Measurements from ENCODE around the gene MAPRE3.
"Not testable (repeated sequence)": the region's sequence is repeated elsewhere in the genome, so short reads cannot be mapped to it uniquely, and the experiment has no call there.

The MAPRE3 gene

DNA sequence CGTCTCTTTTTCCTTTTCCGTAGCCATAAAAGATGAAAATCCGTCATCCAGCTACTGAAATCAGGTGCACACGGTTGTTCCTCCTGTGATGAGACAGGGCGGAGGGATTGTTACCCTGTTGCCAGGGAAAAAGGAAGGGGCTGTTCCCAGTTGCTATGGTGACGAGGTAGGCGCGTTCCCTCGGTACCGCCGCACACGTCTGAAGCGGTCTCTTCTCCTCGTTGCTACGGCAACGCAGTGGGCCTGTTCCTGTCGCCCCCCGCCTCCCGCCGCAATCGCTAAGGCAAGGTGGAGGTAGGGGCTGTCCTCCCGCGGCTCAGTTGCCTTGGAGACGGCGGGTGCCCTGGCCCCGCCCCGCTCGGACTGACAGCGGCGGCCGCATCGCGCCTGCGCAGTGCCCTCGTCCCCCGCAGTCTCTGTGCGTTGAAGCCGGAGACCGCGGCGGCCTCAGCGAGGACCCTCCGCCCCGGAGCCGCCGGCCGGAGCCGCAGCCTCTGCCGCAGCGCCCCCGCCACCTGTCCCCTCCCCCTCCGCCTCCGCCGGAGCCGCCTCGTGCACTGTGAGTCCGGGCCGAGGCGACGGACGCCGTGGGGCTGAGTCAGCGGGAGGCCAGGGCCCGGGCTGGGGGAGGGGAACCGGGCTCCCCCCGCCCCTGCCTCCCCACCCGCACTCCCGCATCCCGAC lies at the start of gene MAPRE3:
TSS of gene MAPRE3 (plus strand) at position 394 of the 684 bp plus-strand sequence. CDS start 51,582 bp downstream, outside the sequence.
- DNase-seq (ENCODE audit: low spot score): peak; percentile 97
- FAIRE-seq: peak; percentile 81

- no peak for DNase-seq (ENCODE audit: low spot score)
- FAIRE-seq: no peak
Measured at GRCh38 chr2:26921323-26921722, 49.1 kb upstream of the MAPRE3 start.

GRCh38 chr2:26922405-26923188 lies 47.8 kb upstream of the MAPRE3 start:
- FAIRE-seq: peak; percentile 53
- peak; percentile 84 for DNase-seq (ENCODE audit: low spot score)

- not testable (repeated sequence) for DNase-seq (ENCODE audit: low spot score); FAIRE-seq
Measured at GRCh38 chr2:26923189-26923466, 47.3 kb upstream of the MAPRE3 start.

- DNase-seq (ENCODE audit: low spot score) (no peak), FAIRE-seq (no peak)
Measured at GRCh38 chr2:26924731-26925099, 45.7 kb upstream of the MAPRE3 start.

DNA sequence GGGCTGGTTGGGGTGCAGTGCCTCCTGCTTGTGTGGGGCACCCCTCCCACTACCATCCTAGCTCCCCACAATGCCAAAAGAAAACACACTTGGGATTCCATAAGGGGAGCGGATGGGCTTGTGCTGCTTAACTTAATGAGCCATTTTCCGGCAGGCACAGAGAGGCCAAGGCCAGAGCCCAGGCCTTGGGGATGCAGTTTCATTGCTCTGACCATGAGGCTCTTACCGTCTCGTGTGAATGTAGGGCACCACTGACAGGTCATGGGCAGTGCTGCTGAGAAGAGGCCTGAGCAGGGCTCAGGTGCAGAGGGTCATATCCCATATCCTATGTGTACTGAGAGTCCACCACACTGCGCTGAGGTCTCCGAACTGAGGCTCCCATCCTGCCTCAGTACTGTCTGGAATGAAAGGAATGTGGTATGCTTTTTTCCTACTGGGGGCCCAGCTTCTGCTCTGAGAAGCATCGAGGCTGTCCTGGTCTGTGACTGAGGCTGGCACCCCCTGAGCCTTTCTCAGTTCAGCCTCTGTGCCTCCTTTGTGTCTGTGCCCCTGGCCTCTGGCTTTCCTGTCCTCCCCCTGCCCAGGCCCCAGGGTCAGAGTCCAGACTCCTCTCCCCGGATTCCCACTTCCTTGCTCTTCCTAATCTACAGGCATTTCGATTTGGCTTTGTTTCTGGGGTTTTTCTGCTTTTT lies 45.2 kb upstream of the MAPRE3 start:
- peak; percentile 51 for DNase-seq (ENCODE audit: low spot score)
- no peak for FAIRE-seq

DNA sequence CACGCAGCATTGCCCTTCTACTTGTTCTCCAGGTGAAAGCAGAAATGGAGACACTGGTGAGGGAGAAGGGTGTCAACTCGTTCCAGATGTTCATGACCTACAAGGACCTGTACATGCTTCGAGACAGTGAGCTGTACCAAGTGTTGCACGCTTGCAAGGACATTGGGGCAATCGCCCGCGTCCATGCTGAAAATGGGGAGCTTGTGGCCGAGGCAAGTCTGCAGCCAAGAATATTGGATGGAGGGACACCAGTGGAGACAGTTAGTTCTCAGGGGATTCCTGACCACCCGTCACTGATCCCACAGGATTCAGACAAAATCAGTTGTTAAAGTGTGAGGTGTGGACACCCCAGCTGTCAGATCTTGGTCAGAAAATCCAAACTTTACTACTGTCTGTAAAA lies 43.2 kb upstream of the MAPRE3 start:
- DNase-seq (ENCODE audit: low spot score) (no peak), FAIRE-seq (peak; percentile 27)

DNA sequence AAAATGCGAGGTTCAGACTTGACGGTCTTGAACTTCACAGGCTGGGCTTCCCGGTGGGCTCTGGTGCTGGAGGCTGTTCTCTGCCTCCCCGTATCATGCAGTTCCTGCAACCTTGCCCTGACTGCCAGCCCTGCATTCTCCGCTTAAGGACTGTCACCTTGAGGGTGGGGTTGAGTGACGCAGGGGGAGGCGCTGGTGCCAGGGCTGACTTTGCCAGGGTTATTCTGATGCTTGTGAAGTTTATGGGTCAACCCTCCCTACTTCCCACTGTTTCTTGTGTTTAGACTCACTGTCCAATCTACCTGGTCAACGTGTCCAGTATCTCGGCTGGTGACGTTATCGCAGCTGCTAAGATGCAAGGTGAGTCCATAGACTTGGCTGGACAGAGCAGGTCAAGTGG lies 37.5 kb upstream of the MAPRE3 start:
- FAIRE-seq (peak; percentile 88), DNase-seq (ENCODE audit: low spot score) (no peak)

- FAIRE-seq: no peak
- no peak for DNase-seq (ENCODE audit: low spot score)
Measured at GRCh38 chr2:26933431-26934334, 36.8 kb upstream of the MAPRE3 start.

GRCh38 chr2:26934335-26934724 lies 36.1 kb upstream of the MAPRE3 start:
- no peak for DNase-seq (ENCODE audit: low spot score)
- FAIRE-seq: no peak

DNA sequence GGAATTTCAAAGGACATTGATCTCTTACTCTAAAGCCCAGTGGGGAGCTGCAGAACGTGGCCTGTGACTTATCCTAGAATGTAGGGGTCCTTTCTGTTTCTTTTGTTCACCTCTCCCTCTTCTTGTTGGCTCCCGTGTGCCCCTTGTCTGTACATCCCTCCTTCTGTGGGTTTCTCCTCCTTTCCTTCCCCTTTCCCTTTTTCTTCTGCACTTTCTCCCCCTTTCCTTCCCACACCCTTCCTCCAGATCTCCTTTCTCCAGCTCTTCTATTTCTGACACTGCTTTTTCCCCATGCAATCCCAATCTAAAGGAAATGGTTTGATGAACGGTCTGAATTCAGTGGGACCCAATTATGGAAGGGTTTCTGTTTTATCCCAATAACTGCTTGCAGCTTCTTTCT lies 35.5 kb upstream of the MAPRE3 start:
- no peak for DNase-seq (ENCODE audit: low spot score)
- no peak for FAIRE-seq

DNA sequence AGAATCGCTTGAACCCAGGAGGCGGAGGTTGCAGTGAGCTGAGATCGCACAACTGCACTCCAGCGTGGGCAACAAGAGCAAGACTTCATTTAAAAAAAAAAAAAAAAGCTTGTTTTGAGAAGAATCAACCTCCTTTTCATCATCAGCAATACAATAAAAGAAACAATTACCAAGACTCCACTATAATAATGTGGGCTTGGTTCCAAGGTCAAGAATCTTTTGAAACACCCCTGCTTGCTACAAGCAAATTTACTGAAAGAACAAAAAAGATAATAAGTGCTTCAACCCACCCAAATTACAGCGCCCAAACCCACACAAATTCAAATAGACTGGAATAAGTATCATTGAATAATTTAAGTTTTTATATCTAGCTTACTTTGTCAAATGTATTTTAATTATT lies 33.6 kb upstream of the MAPRE3 start:
- FAIRE-seq: no peak
- no peak for DNase-seq (ENCODE audit: low spot score)

GRCh38 chr2:26938399-26939118 lies 31.9 kb upstream of the MAPRE3 start:
- FAIRE-seq (no peak), DNase-seq (ENCODE audit: low spot score) (no peak)

DNA sequence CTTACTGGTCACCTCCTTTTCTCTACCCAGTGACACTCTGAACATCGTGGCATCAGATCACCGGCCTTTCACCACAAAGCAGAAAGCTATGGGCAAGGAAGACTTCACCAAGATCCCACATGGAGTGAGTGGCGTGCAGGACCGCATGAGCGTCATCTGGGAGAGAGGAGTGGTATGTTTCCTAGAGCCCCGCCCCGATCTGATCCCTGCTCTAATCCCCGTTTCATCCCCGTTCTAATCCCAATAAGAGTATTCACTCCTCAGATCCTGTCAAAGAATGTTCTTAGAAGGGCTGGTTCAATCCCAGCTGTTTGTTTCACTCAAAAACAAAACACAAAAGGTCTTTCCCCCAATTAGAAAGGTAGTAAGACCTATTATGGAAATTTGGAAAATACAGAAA lies 30.4 kb upstream of the MAPRE3 start:
- DNase-seq (ENCODE audit: low spot score) (no peak), FAIRE-seq (no peak)

- DNase-seq (ENCODE audit: low spot score) (no peak), FAIRE-seq (peak; percentile 53)
Measured at GRCh38 chr2:26941486-26941885, 29.0 kb upstream of the MAPRE3 start.

DNA sequence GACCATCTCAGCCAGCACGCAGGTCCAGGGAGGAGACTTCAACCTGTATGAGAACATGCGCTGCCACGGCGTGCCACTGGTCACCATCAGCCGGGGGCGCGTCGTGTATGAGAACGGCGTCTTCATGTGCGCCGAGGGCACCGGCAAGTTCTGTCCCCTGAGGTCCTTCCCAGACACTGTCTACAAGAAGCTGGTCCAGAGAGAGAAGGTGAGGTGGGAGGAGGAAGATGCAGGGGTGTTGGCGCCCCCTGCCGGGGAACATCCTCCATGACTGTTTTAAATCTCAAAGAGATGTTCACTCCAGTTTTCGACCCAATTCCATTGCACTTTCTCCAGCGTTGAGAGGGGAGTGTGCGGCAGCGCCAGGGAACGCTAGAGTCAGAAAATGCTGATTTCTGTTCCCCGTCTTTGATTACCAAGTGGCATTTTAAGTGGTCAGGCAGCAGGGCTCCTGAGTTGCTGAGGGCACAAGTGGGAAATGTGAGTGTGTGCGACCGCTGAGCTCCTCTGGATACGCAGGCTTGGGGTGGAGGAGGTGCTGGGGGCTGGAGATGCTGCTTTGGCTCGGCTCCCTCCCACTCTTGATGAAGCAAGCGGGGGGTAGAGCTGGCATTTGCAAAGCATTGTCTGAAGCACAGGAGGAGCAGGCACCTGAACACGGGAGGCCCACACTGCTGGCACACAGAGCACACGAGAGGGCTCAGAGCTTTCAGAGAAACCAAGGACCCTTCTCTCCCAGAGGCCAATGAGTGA lies 27.7 kb upstream of the MAPRE3 start:
- DNase-seq (ENCODE audit: low spot score) (peak; percentile 70), FAIRE-seq (peak; percentile 62)

DNA sequence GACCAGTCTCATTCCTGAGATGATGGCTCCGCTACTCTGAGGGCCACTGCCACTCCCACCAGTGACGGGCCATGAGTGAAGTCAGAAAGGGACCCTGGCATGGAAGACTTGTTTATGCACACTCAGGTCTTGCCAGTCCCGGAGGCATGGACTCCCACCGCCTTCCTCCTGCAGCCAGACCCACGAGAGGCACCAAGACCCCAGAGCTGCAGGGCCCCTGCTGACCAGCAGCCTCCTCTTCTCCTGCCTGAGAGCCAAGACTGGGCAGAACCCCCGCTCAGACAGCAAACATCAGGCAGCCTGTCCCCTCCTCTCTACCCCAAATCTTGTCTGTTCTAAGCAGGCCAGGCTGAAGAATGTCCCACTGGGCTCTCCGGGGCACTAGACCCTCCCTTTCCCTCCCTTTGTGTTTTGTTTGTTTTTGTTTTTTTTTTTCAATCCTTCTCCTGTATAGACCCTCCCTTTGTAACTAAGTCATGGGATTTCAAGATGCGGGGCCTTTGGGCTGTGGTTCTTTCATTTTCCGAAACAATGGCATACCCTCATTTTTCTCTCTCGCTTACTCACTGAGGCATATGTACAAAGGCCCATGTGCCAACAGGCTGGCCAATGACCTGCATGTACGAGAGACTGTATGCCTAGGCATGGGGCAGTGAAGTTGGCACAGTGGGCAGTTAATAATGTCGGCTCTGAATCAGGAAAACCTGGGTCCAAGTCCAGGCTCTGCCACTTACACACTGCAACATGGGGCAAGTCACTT lies 24.3 kb upstream of the MAPRE3 start:
- no peak for FAIRE-seq
- DNase-seq (ENCODE audit: low spot score): no peak

GRCh38 chr2:26946841-26947784 lies 23.3 kb upstream of the MAPRE3 start:
- FAIRE-seq: peak; percentile 50
- peak; percentile 79 for DNase-seq (ENCODE audit: low spot score)
